Kidney (tissue), 14 donors: ENCODE results near the gene SET. TPM values are rescaled to one million over a fixed set of nuclear protein-coding genes. Genes with fewer than 3 reads are reported as not detected.

ENCODE experiments used
- DNase-seq, 5 donors: peaks; one replicate each; pipeline ENCODE4 v3.0.0-alpha.2; 2013 to 2020
- FAIRE-seq: peaks from 2 replicates; lab custom pipeline; 2012; peaks lifted over from hg19 to GRCh38; lab: Jason Lieb, UNC
- H3K27ac ChIP-seq, 2 donors: one replicate each; pipeline ENCODE4 v1.7.0; 2013; ENCODE audit warnings: low read depth in 2 of 2, low read length in 2 of 2, inconsistent platforms in 1 of 2
- H3K27me3 ChIP-seq: one replicate; pipeline ENCODE4 v1.7.1; 2013; ENCODE audit warnings: low read length, inconsistent platforms; ENCODE audit not compliant: control insufficient read depth, insufficient read depth
- H3K36me3 ChIP-seq, 3 donors: one replicate each; pipeline versions ENCODE4 v1.7.0 to v1.7.1; 2013; ENCODE audit warnings: low read length in 3 of 3, control low read depth in 1 of 3, inconsistent platforms in 1 of 3; ENCODE audit not compliant: insufficient read depth in 3 of 3, control insufficient read depth in 2 of 3
- H3K4me1 ChIP-seq, 3 donors: one replicate each; pipeline versions ENCODE4 v1.7.0 to v1.7.1; 2013; ENCODE audit warnings: low read length in 3 of 3, inconsistent platforms in 1 of 3, low read depth in 1 of 3; ENCODE audit not compliant: control insufficient read depth in 2 of 3, insufficient read depth in 2 of 3
- H3K4me3 ChIP-seq, 3 donors: one replicate each; pipeline versions ENCODE4 v1.7.0 to v1.8.1; 2013; ENCODE audit warnings: low read length in 3 of 3, control low read depth in 1 of 3, inconsistent platforms in 1 of 3
- H3K9ac ChIP-seq, 3 donors: one replicate each; pipeline versions ENCODE4 v1.7.0 to v1.7.1; 2013; ENCODE audit warnings: low read length in 3 of 3, control low read depth in 1 of 3, inconsistent platforms in 1 of 3
- H3K9me3 ChIP-seq, 3 donors: one replicate each; pipeline versions ENCODE4 v1.7.0 to v1.7.1; 2013; ENCODE audit warnings: low read length in 3 of 3, control low read depth in 1 of 3, inconsistent platforms in 1 of 3; ENCODE audit not compliant: control insufficient read depth in 2 of 3, insufficient read depth in 1 of 3
- intact Hi-C: fragments of 100-400 bp; cut with DNase I; formaldehyde crosslinking; loops from one replicate; pipeline ENCODE4 v1.11.1; 2022
- polyA plus RNA-seq: library from polyadenylated mRNA; stranded (reverse); fragments of 350-450 nt; fragmentation: Illumina TruSeq; extraction: RNeasy Lipid Tissue Mini Kit (QIAGEN cat#74804); gene quantifications from one replicate; pipeline ENCODE4 v1.2.3, GENCODE V29; 2014; ENCODE audit warnings: low read depth, low replicate concordance; ENCODE audit not compliant: insufficient read depth
- total RNA-seq: library from RNA; stranded (reverse); fragmentation: NEBNext Ultra II Directional; extraction: Animal tissue kit (Norgen Biotek cat#: 25700); gene quantifications from one replicate; pipeline ENCODE4 v1.2.1, GENCODE V29; 2021
- TF ChIP-seq, protein P1 (sequence below): IDR thresholded peaks from 3 replicates; pipeline ENCODE4 v1.5.1; 2012; ENCODE audit warnings: mild to moderate bottlenecking, moderate library complexity, borderline replicate concordance; ENCODE audit not compliant: insufficient read depth; ENCODE audit errors: extremely low read depth
- donor health status: control.
- donor health status: control.
- donor health status: control.
- donor health status: control.
- donor health status: control.
- donor health status: DM: yes; HTN: yes; CAD: no.
- donor health status: Normal renal cell carcinoma (clear cell type).

The SET gene
- total and polyA plus RNA-seq, 2 donors from 2014 or later: 127 to 247 TPM

GRCh38 chr9:128687453-128687852 is 1.6 kb upstream of the SET start:
- no peak for FAIRE-seq
- no peaks in the 10 kb centered on the region for H3K9me3 ChIP-seq
- H3K4me3 ChIP-seq: no peak overlapping the region
- TF ChIP-seq, protein P1, sequence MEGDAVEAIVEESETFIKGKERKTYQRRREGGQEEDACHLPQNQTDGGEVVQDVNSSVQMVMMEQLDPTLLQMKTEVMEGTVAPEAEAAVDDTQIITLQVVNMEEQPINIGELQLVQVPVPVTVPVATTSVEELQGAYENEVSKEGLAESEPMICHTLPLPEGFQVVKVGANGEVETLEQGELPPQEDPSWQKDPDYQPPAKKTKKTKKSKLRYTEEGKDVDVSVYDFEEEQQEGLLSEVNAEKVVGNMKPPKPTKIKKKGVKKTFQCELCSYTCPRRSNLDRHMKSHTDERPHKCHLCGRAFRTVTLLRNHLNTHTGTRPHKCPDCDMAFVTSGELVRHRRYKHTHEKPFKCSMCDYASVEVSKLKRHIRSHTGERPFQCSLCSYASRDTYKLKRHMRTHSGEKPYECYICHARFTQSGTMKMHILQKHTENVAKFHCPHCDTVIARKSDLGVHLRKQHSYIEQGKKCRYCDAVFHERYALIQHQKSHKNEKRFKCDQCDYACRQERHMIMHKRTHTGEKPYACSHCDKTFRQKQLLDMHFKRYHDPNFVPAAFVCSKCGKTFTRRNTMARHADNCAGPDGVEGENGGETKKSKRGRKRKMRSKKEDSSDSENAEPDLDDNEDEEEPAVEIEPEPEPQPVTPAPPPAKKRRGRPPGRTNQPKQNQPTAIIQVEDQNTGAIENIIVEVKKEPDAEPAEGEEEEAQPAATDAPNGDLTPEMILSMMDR: no peak
- no peak overlapping the region for H3K9ac ChIP-seq
- intact Hi-C loops: no loop called here
- H3K27me3 ChIP-seq: no peaks in the 10 kb centered on the region
- H3K36me3 ChIP-seq: peaks cover 5 to 10% (median 7%) of the 10 kb centered on the region in 3 donors
- no peak overlapping the region for H3K27ac ChIP-seq
- DNase-seq: peak in 1 of 5 donors; percentile 35
- peaks cover 8 to 33% (median 23%) of the 10 kb centered on the region in 3 donors for H3K4me1 ChIP-seq

- FAIRE-seq: no peak
- Histone ChIP-seq H3K4me3 (peak overlapping the region in 1 of 3 donors; percentile 39), H3K27me3 (no peaks in the 10 kb centered on the region), H3K9ac (no peak overlapping the region), H3K9me3 (no peaks in the 10 kb centered on the region), H3K4me1 (peaks cover 8 to 30% (median 23%) of the 10 kb centered on the region in 3 donors), H3K36me3 (peaks cover 13 to 28% (median 14%) of the 10 kb centered on the region in 3 donors), H3K27ac (peak overlapping the region; percentile 78 to 88)
- intact Hi-C loops: no loop called here
- peak in 3 of 5 donors; percentile 59 to 77 (median 69) for DNase-seq
- TF ChIP-seq, protein P1: no peak
These were observed 312 bp downstream of the SET start for GRCh38 chr9:128689293-128689774.

DNA sequence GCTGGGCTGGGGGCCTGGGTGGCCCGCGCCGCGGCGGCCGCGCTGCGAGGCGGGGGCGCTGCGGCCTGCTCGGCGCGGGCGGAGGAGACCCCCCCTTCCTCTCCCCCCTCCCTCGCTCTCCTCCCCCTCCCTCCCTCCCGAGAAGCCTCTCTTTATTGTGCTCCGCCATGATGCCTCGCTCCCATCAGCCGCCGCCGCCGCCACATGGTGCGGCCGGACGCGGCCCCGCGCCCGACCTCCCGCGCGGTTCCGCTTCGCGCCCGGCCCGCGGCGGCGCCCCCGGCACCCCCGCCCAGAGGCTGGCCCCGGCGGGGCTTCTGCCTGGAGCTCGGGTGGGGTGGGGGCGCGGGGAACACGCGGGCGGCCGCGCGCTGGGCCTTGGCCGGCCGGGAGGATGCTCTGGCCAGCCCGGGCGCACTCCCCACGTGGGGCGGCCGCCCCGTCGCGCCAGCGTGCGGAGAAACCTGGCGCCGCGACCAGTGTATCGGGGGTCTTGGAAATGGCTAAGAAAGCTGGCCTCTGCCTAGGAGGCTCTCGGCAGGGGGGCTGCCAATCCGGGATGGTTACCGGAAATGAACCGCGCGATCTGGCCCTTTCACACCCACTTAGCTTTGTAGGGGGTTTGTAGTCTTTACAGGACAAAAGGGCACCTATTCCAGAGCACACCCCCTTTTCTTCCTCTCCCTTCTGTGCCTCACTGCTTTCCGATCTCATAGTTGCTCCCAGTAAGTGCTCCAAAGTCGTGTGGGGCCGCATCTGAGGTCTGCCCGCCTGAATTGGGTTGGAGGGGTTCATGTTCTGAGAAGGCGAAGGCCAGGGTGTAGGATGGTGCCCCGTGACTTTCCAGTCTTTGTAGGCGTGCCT is 1.0 kb downstream of the SET start:
- peak; percentile 61 to 81 (median 77) for DNase-seq
- Histone ChIP-seq H3K27me3 (no peaks in the 10 kb centered on the region), H3K4me3 (peak overlapping the region; percentile 79 to 86 (median 84)), H3K27ac (peak overlapping the region; percentile 4 to 28), H3K9ac (peak overlapping the region; percentile 50 to 93 (median 82)), H3K36me3 (peaks cover 13 to 30% (median 14%) of the 10 kb centered on the region in 3 donors), H3K4me1 (peaks cover 8 to 23% (median 16%) of the 10 kb centered on the region in 3 donors), H3K9me3 (no peaks in the 10 kb centered on the region)
- TF ChIP-seq, protein P1: no peak
- FAIRE-seq: no peak
- intact Hi-C loops: no loop called here
